SK-N-MC (cell line): ENCODE data around the gene CXCL12.

Experiments
- EZH2 ChIP-seq: fragments of 200-600 bp; sonication (generic); IDR thresholded peaks from one replicate; pipeline ENCODE4 v1.6.1; 2017; ENCODE audit warnings: antibody characterized with exemption
- POLR2AphosphoS5 ChIP-seq: IDR thresholded peaks from 2 replicates; pipeline ENCODE4 v1.6.1; 2012; ENCODE audit warnings: mild to moderate bottlenecking, low read depth, low read length, borderline replicate concordance

DNA sequence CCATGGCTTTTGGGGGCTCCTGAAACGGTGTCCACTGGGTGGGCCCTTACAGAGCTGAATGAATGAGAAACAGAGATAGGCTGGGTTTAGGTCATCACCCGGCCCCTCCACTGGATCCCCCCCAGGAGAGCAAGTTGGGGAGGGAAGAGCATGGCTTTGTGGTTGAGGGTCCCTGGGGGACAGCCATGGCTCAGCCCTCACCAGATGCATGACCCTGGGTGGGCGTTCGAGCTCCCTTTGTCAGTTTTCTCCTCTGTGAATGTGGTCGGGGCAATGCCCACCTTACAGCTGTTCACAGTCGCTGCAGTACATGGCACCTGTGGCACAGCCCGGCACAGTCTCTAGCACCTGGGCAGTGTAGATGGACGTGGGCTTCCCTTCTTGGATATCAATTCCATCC is 40.6 kb upstream of the CXCL12 start:
- TF ChIP-seq EZH2 (no peak), POLR2AphosphoS5 (no peak)
